H9 (cell line): ENCODE data around the gene WDR70. TPM values are rescaled to one million over a fixed set of nuclear protein-coding genes. Genes with fewer than 3 reads are reported as not detected.

ENCODE experiments used
- DNase-seq: peaks from one replicate; pipeline ENCODE4 v3.0.0-alpha.2; 2017
- H2AFZ ChIP-seq: one replicate; pipeline ENCODE4 v1.6.1; 2013; ENCODE audit warnings: mild to moderate bottlenecking, low read length, control low read depth, moderate library complexity
- H2AK5ac ChIP-seq: 2 replicates; pipeline ENCODE4 v1.6.1; 2013; ENCODE audit warnings: low read length, control low read depth, mixed read lengths; ENCODE audit not compliant: insufficient read length
- H2BK120ac ChIP-seq: one replicate; pipeline ENCODE4 v1.6.1; 2013; ENCODE audit warnings: low read depth, mild to moderate bottlenecking, low read length, control low read depth, inconsistent platforms; ENCODE audit not compliant: poor library complexity, severe bottlenecking
- H2BK12ac ChIP-seq: 2 replicates; pipeline ENCODE4 v1.6.1; 2013; ENCODE audit warnings: low read length, control low read depth, mixed read lengths, low read depth; ENCODE audit not compliant: insufficient read length
- H2BK15ac ChIP-seq: 2 replicates; pipeline ENCODE4 v1.6.1; 2013; ENCODE audit warnings: low read depth, low read length, control low read depth
- H2BK20ac ChIP-seq: one replicate; pipeline ENCODE4 v1.6.1; 2013; ENCODE audit warnings: low read depth, mild to moderate bottlenecking, low read length, control low read depth, inconsistent platforms; ENCODE audit not compliant: poor library complexity, severe bottlenecking
- H2BK5ac ChIP-seq: 2 replicates; pipeline ENCODE4 v1.6.1; 2013; ENCODE audit warnings: low read length, control low read depth, mixed read lengths; ENCODE audit not compliant: insufficient read length
- H3K14ac ChIP-seq: 2 replicates; pipeline ENCODE4 v1.6.1; 2013; ENCODE audit warnings: low read length, control low read depth; ENCODE audit not compliant: insufficient read depth
- H3K18ac ChIP-seq: 2 replicates; pipeline ENCODE4 v1.6.1; 2013; ENCODE audit warnings: low read depth, mild to moderate bottlenecking, mixed read lengths, low read length, control low read depth; ENCODE audit not compliant: insufficient read length
- H3K23ac ChIP-seq: 2 replicates; pipeline ENCODE4 v1.6.1; 2013; ENCODE audit warnings: low read length, control low read depth, mixed read lengths, low read depth; ENCODE audit not compliant: insufficient read length
- H3K23me2 ChIP-seq: 2 replicates; pipeline ENCODE4 v1.6.1; 2013; ENCODE audit warnings: low read depth, mild to moderate bottlenecking, mixed read lengths, low read length, control low read depth; ENCODE audit not compliant: insufficient read length, poor library complexity, severe bottlenecking
- H3K27ac ChIP-seq: 2 replicates; pipeline ENCODE4 v1.5.1; 2013; ENCODE audit warnings: low read length, control low read depth, mixed read lengths, low read depth; ENCODE audit not compliant: insufficient read length
- H3K27me3 ChIP-seq: 2 replicates; pipeline ENCODE4 v1.6.1; 2013; ENCODE audit warnings: low read length, control low read depth, inconsistent platforms; ENCODE audit not compliant: insufficient read depth
- H3K4ac ChIP-seq: 2 replicates; pipeline ENCODE4 v1.6.1; 2013; ENCODE audit warnings: low read depth, mild to moderate bottlenecking, control low read depth, inconsistent platforms, low read length, moderate library complexity
- H3K4me1 ChIP-seq: 2 replicates; pipeline ENCODE4 v1.6.1; 2013; ENCODE audit warnings: low read length, control low read depth, inconsistent platforms; ENCODE audit not compliant: insufficient read depth
- H3K4me2 ChIP-seq: 2 replicates; pipeline ENCODE4 v1.6.1; 2013; ENCODE audit warnings: low read length, control low read depth, mixed read lengths; ENCODE audit not compliant: insufficient read length, insufficient read depth
- H3K56ac ChIP-seq: 2 replicates; pipeline ENCODE4 v1.6.1; 2013; ENCODE audit warnings: low read depth, mild to moderate bottlenecking, mixed read lengths, low read length, control low read depth; ENCODE audit not compliant: insufficient read length
- H3K79me1 ChIP-seq: 2 replicates; pipeline ENCODE4 v1.6.1; 2013; ENCODE audit warnings: low read depth, mild to moderate bottlenecking, moderate library complexity, low read length, control low read depth, inconsistent platforms; ENCODE audit not compliant: insufficient read depth, poor library complexity, severe bottlenecking
- H3K79me2 ChIP-seq: 2 replicates; pipeline ENCODE4 v1.6.1; 2013; ENCODE audit warnings: low read length, control low read depth, inconsistent platforms; ENCODE audit not compliant: insufficient read depth
- H3K9ac ChIP-seq: 2 replicates; pipeline ENCODE4 v1.6.1; 2013; ENCODE audit warnings: low read length, control low read depth, mixed read lengths; ENCODE audit not compliant: insufficient read length; ENCODE audit errors: extremely low read depth
- H3K9me3 ChIP-seq: one replicate; pipeline ENCODE4 v1.6.1; 2013; ENCODE audit warnings: low read depth, low read length, inconsistent platforms; ENCODE audit not compliant: control insufficient read depth
- H3T11ph ChIP-seq: one replicate; pipeline ENCODE4 v1.6.1; 2013; ENCODE audit warnings: mild to moderate bottlenecking, low read length, control low read depth, inconsistent platforms
- H4K20me1 ChIP-seq: one replicate; pipeline ENCODE4 v1.6.1; 2013; ENCODE audit not compliant: control insufficient read depth, insufficient read length, insufficient read depth
- H4K5ac ChIP-seq: 2 replicates; pipeline ENCODE4 v1.6.1; 2013; ENCODE audit warnings: low read depth, mild to moderate bottlenecking, mixed read lengths, low read length, control low read depth; ENCODE audit not compliant: insufficient read length
- H4K8ac ChIP-seq: replicated peaks from 2 replicates; pipeline ENCODE4 v1.6.1; 2013; ENCODE audit warnings: low read length, control low read depth, mixed read lengths, low read depth; ENCODE audit not compliant: insufficient read length
- H4K91ac ChIP-seq: 2 replicates; pipeline ENCODE4 v1.6.1; 2013; ENCODE audit warnings: low read depth, mild to moderate bottlenecking, moderate library complexity, mixed read lengths, low read length, control low read depth; ENCODE audit not compliant: insufficient read length
- H3K27ac Mint-ChIP-seq, 3 experiments: 2 replicates in 2 of 3; 3 replicates in 1 of 3; pipeline ENCODE4 v1.8.0; 2020 to 2021; ENCODE audit warnings: mixed read lengths in 3 of 3, mild to moderate bottlenecking in 1 of 3, moderate library complexity in 1 of 3
- H3K27me3 Mint-ChIP-seq: 2 replicates; pipeline ENCODE4 v1.8.0; 2021; ENCODE audit warnings: low read depth, mild to moderate bottlenecking, moderate library complexity, mixed read lengths
- H3K36me3 Mint-ChIP-seq, 3 experiments: 2 replicates in 2 of 3; 3 replicates in 1 of 3; pipeline ENCODE4 v1.8.0; 2020 to 2021; ENCODE audit warnings: low read depth in 3 of 3, mixed read lengths in 3 of 3; ENCODE audit not compliant: insufficient read depth in 1 of 3
- H3K4me1 Mint-ChIP-seq, 2 experiments: 2 replicates each; pipeline ENCODE4 v1.8.0; 2020; ENCODE audit warnings: mixed read lengths in 2 of 2
- H3K4me3 Mint-ChIP-seq, 2 experiments: 2 replicates in 1 of 2; 3 replicates in 1 of 2; pipeline ENCODE4 v1.8.0; 2020 to 2021; ENCODE audit warnings: mild to moderate bottlenecking in 2 of 2, mixed read lengths in 2 of 2, moderate library complexity in 1 of 2
- H3K9me3 Mint-ChIP-seq, 2 experiments: 2 replicates in 1 of 2; 3 replicates in 1 of 2; pipeline ENCODE4 v1.8.0; 2020; ENCODE audit warnings: mild to moderate bottlenecking in 2 of 2, mixed read lengths in 2 of 2, moderate library complexity in 1 of 2
- CTCF ChIP-seq: fragments of 200-600 bp; sonication (generic); conservative IDR thresholded peaks from 3 replicates; pipeline ENCODE4 v1.8.0; 2021; ENCODE audit warnings: antibody characterized with exemption, mild to moderate bottlenecking
- total RNA-seq: library from RNA; stranded (reverse); gene quantifications from 2 replicates; pipeline ENCODE4 v1.2.1, GENCODE V29; 2021

Gene WDR70
- total RNA-seq, 1 experiment from 2014 or later, result 38.1 TPM

GRCh38 chr5:37660319-37660718 is 281.2 kb downstream of the WDR70 start:
- Histone ChIP-seq H4K91ac (no peak overlapping the region), H2BK20ac (no peak overlapping the region), H3K23me2 (no peaks in the 10 kb centered on the region), H3T11ph (no peak overlapping the region), H3K27ac (no peak overlapping the region), H3K4ac (no peak overlapping the region), H3K27me3 (no peaks in the 10 kb centered on the region), H3K9ac (no peak overlapping the region), H2BK12ac (no peak overlapping the region), H2AK5ac (no peak overlapping the region), H3K79me2 (no peaks in the 10 kb centered on the region), H2BK15ac (no peak overlapping the region), H3K4me1 (no peaks in the 10 kb centered on the region; the same call in 1 of the 2 replicates), H3K79me1 (no peaks in the 10 kb centered on the region), H2AFZ (no peak overlapping the region), H3K9me3 (no peaks in the 10 kb centered on the region), H3K14ac (no peak overlapping the region), H2BK5ac (no peak overlapping the region), H4K5ac (no peak overlapping the region), H4K8ac (no peak overlapping the region), H3K23ac (no peak overlapping the region), H3K56ac (no peak overlapping the region), H3K18ac (no peak overlapping the region), H3K4me2 (no peak overlapping the region), H4K20me1 (no peaks in the 10 kb centered on the region), H2BK120ac (no peak overlapping the region)
- peaks cover 0 to 4% (median 0%) of the 10 kb centered on the region in 3 experiments; a peak in 1 of 7 replicates for H3K36me3 Mint-ChIP-seq
- H3K27me3 Mint-ChIP-seq, result no peaks in the 10 kb centered on the region
- no peak overlapping the region for H3K27ac Mint-ChIP-seq
- peaks cover 15 to 17% of the 10 kb centered on the region in 2 experiments for H3K4me1 Mint-ChIP-seq
- TF ChIP-seq CTCF, result no peak
- no peak for DNase-seq
- peaks cover 0 to under 1% of the 10 kb centered on the region in 2 experiments; a peak in 1 of 5 replicates for H3K9me3 Mint-ChIP-seq
- no peak overlapping the region for H3K4me3 Mint-ChIP-seq
